Measurements from ENCODE around the gene VSIR. TPM values are rescaled to one million over a fixed set of nuclear protein-coding genes. Genes with fewer than 3 reads are reported as not detected.

VSIR gene
- total RNA-seq, 4 donors from 2014 or later = 34.1 to 51.7 (median 44.8) TPM

GRCh38 chr10:71807557-71808510 is 34.5 kb upstream of the VSIR start:
- Histone ChIP-seq H3K4me3 (no peak overlapping the region), H3K4me1 (peaks cover 0 to 24% (median 0%) of the 10 kb centered on the region in 3 donors), H3K27ac (no peak overlapping the region), H3K9me3 (no peaks in the 10 kb centered on the region), H3K36me3 (no peaks in the 10 kb centered on the region), H3K27me3 (no peaks in the 10 kb centered on the region)
- 83 to 93% methylated on average over 6 to 7 of the region's 21 CpGs for WGBS, 2 donors
- TF ChIP-seq CTCF (IDR thresholded peaks at IDR 0.05) (no peak), POLR2A (IDR thresholded peaks at IDR 0.05) (no peak)
- intact Hi-C loops (cut with DNase I) = loop anchor here (5.0 kb wide), 1 partner anchor 121 kb away; no protein-coding TSS in a partner anchor
- DNase-seq = no peak

GRCh38 chr10:71806704-71807556 is 33.6 kb upstream of the VSIR start:
- intact Hi-C loops (cut with DNase I) = loop anchor here (5.0 kb wide), 1 partner anchor 120 kb away; no protein-coding TSS in a partner anchor
- WGBS, 2 donors = 65 to 91% methylated on average over 4 to 10 of the region's 23 CpGs
- DNase-seq = no peak

GRCh38 chr10:71805776-71806703 is 32.7 kb upstream of the VSIR start:
- TF ChIP-seq CTCF (IDR thresholded peaks at IDR 0.05) = no peak
- TF ChIP-seq POLR2A (IDR thresholded peaks at IDR 0.05) = no peak
- H3K4me3 ChIP-seq = no peak overlapping the region
- no peak overlapping the region for H3K27ac ChIP-seq
- H3K9me3 ChIP-seq = no peaks in the 10 kb centered on the region
- H3K27me3 ChIP-seq = no peaks in the 10 kb centered on the region
- DNase-seq = no peak
- H3K4me1 ChIP-seq = peaks cover 0 to 10% (median 0%) of the 10 kb centered on the region in 3 donors
- H3K36me3 ChIP-seq = no peaks in the 10 kb centered on the region
- intact Hi-C loops (cut with DNase I) = loop anchor here (5.0 kb wide), 1 partner anchor 119 kb away; no protein-coding TSS in a partner anchor
- 38 to 64% methylated on average over 11 to 19 of the region's 41 CpGs for WGBS, 2 donors

More at GRCh38 chr10:71806704-71807556, 33.6 kb upstream of the VSIR start:
- H3K27ac ChIP-seq = no peak overlapping the region
- no peaks in the 10 kb centered on the region for H3K27me3 ChIP-seq
- peaks cover 0 to 15% (median 0%) of the 10 kb centered on the region in 3 donors for H3K4me1 ChIP-seq
- no peak for TF ChIP-seq POLR2A (IDR thresholded peaks at IDR 0.05)
- TF ChIP-seq CTCF (IDR thresholded peaks at IDR 0.05) = no peak
- no peaks in the 10 kb centered on the region for H3K36me3 ChIP-seq
- H3K9me3 ChIP-seq = no peaks in the 10 kb centered on the region
- H3K4me3 ChIP-seq = no peak overlapping the region

- TF ChIP-seq CTCF (IDR thresholded peaks at IDR 0.05) (no peak), POLR2A (IDR thresholded peaks at IDR 0.05) (no peak)
- peaks cover 0 to 10% (median 0%) of the 10 kb centered on the region in 3 donors for H3K4me1 ChIP-seq
- no peaks in the 10 kb centered on the region for H3K27me3 ChIP-seq
- intact Hi-C loops (cut with DNase I) = no loop called here
- DNase-seq = no peak
- H3K27ac ChIP-seq = no peak overlapping the region
- no peaks in the 10 kb centered on the region for H3K36me3 ChIP-seq
- H3K9me3 ChIP-seq = no peaks in the 10 kb centered on the region
- H3K4me3 ChIP-seq = no peak overlapping the region
- WGBS, 2 donors = 32 to 33% methylated on average over 4 of the region's 4 CpGs
Measured at GRCh38 chr10:71804077-71804476, 30.8 kb upstream of the VSIR start.
